ENCODE data around the gene PHF5A.
"Not testable (repeated sequence)": the region's sequence is repeated elsewhere in the genome, so short reads cannot be mapped to it uniquely, and the experiment has no call there.

PHF5A gene

DNA sequence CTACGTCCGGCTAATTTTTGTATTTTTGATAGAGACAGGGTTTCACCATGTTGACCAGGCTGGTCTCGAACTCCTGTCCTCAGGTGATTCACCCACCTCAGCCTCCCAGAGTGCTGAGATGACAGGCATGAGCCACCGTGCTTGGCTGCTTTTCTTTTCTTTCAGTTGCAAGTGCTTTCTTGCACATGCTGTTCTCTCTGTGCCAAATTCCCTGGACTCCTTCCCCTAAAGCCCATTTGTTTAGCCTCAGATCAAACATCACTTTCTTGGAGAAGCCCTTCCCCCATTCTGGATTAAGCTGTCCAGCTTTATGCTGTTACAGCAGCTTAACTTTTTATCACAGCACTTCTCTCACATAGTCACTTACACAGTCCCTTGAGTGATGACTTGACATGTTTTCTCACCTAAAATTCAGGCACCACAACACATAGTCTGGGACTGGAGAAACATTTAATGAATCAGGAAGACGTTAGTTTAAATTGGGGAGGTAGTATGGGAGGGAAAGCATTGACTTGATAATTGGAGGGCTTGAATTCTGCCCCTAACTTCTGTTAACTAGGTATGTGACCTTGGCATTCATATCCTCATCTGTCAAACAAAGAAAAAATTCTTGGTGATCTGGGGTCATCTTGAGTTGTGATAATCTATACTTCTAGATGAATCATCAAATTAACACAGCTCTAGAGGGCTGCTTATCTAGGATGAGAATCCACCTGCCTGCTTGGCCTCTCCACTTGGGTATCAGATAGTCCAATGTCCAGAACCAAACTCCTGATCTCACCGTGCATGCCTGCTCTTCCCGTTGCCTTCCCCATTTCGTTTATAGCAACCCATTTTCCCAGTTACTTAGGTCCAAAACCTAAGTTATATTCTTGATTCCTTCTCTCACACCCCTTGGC, 18.8 kb upstream of the PHF5A start:
- DNase-seq = no peak

DNA sequence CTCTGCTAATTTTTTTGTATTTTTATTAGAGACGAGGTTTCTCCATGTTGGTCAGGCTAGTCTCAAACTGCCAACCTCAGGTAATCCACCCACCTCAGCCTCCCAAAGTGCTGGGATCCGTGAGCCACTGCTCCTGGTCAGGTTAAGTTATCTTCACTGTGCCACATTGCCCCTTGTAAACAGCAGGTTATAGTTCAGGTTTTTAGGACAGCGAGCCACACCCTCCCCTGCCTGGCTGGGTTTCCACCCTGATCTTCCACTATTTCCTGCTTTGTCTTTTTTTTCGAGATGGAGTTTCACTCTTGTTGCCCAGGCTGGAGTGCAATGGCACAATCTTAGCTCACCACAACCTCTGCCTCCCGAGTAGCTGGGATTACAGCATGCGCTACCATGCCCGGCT, 16.5 kb upstream of the PHF5A start:
- DNase-seq = no peak

DNA sequence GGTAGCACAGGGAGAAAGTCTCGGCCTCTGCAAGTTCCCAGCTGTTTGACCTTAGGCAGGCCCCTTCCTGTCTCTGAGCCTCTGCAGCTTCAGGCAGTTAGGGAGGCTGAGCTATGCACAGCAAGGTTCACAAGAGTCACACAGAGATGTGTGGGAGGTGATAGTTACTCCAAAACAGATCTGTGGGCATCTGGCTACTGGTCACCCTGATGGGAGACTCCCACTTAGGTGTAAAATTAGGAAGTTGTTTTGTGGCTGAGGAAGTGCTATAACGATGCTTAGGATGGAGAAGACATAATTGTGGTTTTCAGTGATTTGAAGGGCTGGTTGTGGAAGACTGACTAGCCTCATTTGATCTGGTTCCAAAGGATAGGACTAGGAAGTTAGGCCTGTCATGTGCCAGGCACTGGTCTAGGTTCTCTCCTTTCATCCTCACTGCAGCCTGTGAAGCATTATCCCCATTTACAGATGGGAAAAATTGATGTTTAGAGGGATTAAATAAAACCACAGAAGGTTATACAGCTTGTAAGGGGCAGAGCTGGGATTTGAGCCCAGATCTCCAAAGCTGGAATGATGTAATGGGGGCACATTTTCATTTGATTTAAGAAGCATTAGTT, 13.9 kb upstream of the PHF5A start:
- DNase-seq = no peak

DNA sequence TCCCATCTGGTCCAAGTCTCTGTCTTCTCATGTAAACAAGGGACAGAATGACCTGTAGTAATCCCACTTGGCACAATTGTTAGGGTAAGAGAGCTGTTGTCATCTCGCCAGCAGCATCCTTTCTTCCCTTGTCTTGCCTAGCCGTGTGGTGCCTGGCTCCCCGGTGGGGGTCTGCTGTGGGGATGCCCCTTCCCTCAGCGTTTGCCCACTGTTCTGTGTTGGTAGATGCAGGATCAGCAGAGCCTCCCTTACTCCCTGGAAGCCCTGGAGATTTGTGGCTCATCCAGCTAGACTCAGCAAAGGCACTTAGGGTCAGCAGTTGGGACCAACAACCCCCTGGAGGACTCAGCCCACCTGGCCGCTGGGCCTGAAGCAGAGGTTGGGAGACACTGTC, 13.4 kb upstream of the PHF5A start:
- DNase-seq = no peak

DNA sequence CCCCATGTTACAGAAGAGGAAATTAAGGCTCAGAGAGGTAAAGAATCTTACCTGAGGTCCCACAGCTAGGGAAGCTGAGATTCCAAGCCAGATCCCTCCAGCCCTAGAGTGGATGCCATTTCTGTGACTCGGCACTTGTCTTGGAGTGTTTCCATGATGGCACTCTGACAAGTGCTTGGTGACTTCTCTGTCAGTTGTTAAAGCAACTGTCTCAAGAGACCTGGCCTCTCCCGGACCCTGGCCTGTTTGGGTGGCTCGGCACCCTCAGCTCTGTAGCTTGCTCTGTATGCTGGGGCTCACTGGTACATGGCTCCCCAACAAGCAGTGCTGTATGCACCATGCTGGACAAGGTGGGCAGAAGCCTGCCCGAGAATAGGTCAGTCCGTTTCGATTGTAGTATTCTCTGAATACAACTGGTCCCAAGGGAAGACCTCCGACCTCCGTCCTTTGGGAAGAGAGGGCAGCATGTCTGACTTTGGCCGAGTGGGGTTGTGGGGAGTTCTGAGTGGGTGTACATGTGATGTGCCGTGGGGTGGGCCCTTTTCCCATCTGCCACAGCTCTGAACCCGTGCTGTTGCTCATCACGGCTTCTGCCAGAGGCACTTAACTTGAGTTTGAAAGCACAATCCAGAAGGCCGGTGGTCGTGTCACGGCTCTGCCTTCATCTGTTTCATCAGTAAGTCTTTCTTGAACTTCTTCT, 12.8 kb upstream of the PHF5A start:
- no peak for DNase-seq

DNA sequence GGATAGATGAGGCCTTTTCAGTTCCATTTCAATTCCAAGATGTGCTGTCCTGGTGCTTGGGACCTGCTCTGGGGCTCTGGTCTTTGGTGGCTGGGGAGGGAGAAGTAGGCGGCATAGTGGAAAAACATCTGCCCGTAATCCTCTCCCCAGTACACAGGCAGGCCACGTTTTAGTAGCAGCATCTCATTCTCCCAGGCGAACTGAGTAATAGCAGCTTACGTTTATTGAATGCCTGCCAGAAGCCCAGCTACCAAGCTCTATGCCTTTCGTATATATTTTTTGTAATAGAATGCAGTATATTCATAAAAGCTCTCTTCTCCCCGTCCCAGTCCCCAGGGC, 11.9 kb upstream of the PHF5A start:
- DNase-seq = no peak

DNA sequence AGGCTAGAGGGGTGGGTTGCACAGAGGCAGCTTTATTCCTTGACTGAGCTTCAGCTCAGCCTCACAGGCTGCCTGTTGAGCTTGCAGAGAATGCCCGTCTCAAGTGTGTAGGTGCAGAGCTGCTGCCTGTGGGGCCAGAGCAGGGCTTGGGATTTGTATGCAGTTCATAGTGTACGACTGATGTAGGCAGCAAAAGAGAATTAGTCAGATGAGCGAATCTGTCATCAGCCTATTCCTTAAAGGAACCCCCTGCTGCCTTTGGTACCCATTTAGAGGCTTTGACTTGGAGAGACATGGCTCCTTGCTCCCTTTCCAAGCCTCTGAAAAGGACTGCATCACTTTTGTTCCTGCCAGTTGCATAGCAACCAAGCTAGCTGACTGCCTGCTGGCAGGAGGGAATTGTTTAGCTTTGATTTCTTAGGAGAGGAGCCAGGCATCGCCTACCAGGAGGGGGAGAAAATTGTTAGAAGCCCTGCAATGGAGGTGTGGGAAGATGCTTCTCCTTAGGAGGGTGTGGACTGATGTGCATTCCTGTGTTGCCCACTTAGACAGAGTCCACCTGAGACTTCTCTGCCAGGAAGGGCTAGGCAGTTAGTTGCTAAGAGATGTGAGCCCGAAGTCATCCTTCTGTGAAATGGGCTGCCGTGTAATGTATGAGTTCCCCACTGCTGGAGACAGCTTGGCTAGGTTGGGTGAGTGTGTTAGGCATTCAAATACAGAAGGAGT, 11.3 kb upstream of the PHF5A start:
- DNase-seq = no peak

DNA sequence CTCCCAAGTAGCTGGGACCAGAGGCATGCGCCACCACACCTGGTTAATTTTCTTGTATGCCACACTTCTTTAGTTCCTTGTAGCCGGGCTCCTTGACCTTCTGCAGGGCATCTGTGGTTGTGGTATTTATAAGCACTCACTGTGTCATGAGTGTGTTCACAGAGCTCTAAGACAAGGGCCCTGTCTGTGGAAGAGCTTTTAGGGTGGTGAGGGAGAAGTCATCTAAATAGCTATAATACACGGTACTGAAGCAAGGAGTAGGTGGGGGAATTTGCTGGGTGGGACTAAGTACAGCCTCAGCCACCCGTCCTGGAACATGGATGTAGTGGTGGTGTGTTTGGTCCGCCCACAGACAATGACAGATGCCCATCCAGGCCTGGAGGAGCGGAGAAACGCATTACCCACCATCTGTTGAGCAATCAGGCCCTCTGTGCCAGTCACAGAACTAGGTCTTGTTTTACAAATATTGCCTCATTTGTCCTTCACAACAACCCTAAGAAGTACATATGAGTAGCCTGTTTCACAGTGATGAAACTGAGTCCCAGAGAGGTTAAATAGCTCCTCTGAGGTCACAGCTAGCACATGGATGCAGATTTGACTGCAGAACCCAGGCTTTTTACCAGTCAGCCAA, 10.5 kb upstream of the PHF5A start:
- DNase-seq = no peak

DNA sequence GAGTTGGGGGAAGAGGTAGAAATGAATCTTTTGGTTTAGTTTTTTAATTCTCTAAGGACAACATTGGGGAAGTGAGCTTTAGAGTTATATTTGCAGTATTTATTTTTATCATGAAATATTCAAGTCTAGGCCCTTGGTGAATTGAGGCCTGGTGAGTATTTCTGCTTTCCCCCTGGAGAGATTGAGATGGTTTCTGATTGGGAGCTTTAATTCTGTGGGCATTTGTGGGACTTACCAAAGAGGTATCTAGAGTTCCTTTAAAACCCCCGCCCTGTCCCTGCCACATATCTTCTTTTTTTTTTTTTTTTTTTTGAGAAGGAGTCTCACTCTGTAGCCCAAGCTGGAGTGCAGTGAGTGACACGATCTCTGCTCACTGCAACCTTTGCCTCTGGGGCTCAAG, 10.0 kb upstream of the PHF5A start:
- no peak for DNase-seq

DNA sequence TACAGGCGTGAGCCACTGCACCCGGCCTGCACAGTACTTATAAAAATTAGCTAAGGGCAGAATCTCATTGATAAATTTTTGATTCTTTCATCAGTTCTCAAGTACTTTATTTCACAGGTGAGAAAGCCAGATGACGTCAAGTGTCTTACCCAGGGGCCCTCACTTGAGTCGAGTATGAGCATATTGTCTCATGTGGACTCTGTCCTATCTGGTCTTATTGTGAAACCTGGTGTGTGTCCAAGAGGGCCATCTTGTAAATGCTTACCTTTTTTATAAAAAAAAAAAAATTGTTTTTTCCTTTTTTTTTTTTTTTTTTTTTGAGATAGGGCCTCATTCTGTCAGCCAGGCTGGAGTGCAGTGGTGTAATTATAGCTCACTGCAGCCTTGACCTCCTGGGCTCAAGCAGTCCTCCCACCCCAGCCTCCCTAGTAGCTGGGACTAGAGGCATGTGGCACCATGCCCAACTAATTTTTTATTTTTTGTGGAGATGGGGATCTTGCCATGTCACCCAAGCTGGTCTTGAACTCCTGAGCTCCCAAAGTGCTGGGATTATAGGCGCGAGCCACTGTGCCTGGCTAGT, 6.5 kb upstream of the PHF5A start:
- DNase-seq = no peak

DNA sequence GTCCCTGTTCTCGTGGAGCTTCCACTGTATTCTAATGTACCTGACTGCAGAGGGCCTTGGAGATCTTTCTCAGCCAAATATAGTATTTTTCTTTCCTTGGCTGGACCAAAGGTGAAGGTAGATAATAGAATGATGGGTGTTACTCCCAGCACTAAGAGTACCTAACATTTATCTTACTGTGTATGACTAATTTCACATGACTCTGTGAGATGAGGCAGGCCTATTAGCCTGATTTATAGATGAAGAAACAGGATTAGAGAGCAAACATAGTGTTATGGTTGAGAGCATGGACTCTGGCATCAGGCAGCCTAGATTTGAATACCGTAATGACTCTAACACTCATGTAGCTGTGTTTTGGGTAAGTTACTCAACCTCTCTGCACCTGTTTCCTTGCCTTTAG, 3.1 kb upstream of the PHF5A start:
- DNase-seq = no peak

DNA sequence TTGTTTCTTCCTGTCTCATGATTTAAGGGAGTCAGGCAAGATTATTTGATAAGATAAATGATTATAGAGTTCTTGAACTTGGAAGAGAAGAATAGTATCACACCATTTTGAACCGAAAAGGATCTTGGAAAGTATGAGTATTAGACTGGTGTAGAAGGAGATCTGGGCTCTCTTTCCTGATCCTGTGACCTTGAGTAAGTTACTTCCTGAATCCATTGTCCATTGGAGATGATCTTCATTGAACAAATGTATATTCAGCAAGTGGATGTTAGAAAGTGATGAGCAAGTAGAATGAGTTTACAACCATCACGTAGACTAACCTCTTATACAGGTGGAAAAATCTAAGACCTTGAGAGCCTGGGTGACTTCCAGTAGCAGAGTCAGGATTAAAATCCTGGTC, 2.4 kb upstream of the PHF5A start:
- DNase-seq = no peak

DNA sequence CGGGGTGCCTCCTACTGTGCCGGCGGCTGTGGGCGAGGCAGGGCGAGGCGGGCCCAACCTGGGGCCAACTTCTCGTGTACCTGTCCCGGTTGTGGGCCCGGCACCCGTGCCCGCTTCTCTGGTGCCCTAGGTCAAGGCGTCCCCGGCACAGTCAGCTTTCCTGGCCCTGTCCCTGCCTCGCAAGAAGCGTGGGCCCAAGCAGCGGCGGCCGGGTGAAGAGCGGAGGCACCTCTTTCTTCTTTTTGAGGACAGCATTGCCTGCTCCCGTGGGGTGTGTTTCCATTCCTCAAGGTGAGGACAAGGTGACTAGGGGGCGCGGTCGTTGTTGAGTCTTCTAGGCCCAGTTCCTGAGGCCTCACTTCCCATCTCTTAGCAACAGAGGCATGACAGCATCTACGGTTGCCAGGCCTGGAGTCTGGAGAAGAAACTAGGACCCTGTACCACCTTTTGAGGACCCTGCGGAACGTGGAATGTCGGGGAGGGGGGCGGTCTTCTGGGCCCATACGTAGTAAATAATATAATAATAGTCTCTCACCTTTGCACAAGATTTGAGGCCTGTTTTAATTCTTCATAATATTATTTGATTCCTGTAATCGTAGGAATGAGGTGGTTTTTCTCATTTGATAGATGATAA, 843 bp upstream of the PHF5A start:
- DNase-seq = peak; percentile 22 to 44

DNA sequence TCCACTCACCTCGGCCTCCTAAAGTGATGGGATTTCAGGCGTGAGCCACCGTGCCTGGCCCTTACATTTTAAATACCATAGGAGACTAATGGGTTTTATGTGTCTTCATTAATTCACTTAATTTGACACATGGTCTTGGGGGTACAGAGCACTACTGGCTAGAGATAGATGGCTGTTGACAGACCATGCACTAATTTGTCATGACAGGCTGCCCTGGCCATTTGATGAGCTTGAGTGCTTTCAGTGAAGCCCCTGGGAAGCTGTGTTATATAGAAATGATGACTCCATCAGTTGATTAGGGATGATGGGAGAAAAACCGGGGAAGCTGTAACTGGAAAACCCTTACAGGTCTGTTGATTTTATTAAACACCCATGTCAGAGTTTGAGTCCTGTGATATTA, 6.6 kb downstream of the PHF5A start:
- DNase-seq = no peak

DNA sequence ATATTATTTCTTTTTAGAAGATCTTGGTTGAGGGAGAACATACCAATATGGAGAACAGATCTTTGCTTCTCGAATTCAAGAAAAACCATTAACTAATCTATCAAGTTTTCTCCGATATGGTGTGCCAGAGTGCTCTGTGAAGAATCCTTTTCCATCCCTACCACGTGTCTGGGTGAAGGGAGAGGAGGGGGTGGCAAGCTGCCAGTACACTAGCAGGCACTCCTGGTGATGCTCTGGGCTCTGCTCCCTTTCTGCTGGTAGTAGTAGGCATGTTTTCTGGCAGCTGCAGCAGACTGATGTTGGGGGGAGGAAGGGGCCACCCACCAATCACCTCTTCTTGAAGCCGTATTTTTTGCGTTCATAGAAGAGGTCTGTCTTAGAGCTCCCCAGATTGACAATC, 8.4 kb downstream of the PHF5A start:
- DNase-seq = not testable (repeated sequence)

DNA sequence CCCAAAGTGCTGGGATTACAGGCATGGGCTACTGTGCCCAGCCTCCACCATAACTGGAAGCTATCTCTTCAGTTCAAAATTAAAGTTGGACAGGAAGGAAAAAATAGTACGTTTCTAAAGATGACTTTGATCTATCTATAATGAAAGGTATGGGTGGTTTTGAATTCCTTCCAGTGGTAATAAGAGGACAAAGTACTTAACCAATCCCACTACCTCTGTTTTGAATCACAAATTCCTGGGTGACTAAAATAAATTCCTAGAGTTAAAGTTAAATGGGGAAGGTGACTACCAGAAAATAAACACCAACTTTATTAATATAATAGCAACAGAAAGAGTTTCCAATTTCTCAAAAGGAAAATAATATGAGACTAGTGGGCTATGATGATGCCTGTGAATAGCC, 9.1 kb downstream of the PHF5A start:
- no peak for DNase-seq

DNA sequence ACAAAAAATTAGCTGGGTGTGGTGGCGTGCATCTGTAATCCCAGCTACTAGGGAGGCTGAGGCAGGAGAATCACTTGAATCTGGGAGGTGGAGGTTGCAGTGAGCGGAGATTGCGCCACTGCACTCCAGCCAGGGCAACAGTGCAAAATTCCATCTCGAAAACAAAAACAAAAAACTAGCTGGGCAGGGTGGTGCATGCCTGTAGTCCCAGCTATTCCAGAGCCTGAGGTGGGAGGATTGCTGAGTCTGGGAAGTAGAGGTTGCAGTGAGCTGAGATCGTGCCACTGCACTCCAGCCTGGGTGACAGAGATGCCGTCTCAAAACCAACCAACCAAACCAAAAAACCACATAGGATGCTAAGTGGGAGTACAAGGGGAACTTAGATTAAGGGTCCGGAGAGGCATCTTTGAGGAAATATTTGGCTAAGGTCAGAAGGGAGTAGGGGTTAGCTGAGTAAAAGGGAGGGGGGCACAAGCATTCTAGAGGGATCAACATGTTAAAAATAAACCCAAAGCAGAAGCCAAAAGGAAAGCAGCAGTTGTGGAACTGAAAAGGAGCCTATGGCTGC, 10.2 kb downstream of the PHF5A start:
- no peak for DNase-seq

DNA sequence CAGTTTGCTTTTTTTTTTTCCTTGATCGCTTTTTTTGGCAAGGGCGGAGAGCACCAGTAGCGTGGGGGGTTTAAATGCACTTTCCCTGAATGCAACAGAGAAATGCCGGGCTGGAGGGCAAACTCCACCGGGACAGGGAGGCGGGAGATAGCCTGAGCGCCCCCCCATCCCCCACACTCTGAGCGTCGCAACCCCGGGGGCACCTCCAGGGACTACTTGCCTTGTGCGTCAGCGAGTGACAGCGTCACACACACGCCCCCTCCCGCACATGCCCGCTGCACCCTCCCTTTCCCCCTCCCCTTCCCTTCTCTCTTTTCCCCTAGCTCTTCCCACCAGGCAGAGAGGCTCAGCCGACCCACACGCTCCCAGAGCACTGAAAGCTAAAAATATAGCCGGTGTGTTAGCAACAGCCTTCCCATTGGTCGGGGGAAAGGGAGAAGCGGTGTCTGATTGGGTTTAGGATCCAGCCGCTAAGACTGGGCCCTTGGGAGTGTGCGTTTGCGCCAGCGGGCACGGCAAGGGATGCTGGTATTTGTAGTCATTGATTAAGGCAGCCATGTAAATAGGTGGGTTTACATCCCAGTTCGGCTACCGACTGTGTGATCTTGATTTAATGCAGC, 20.2 kb downstream of the PHF5A start:
- DNase-seq = peak; percentile 95

DNA sequence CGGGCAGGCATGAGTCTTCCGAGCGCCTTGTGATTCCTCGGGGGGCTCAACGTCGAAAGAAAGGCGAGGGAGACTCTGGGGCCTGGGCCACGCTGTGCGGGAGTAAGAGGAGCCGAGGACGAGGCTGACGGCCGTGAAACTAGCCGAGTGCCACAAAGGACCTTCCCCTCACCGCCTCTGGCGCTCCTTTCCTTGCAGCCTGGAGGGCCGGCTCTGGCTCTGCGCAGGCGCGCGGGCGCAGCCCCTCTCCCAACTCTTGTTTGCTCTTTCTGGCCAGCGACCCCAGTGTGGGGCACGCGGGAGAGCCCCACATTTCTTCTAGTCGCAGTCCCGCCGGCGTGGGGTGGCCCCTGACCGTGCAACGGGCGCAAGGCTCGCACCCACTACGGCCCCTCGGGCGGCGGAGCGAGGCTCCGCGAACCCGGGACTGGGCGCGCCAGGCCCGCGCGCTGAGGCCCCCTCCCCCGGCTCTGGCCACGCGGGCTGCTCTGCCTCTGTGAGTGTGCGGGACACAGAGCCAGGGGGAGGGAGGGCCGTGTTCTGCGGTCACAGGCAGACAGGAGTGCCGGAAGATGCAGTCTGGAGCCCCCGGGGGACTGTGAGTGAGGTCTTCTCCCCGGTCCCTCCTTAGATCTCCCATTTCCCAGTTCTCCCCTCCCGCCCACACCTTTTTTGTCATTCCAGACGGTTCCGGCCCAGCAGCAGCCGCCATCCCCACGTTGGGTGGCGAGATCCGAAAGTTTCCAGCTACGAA, 20.9 kb downstream of the PHF5A start:
- DNase-seq = peak; percentile 58 to 69

DNA sequence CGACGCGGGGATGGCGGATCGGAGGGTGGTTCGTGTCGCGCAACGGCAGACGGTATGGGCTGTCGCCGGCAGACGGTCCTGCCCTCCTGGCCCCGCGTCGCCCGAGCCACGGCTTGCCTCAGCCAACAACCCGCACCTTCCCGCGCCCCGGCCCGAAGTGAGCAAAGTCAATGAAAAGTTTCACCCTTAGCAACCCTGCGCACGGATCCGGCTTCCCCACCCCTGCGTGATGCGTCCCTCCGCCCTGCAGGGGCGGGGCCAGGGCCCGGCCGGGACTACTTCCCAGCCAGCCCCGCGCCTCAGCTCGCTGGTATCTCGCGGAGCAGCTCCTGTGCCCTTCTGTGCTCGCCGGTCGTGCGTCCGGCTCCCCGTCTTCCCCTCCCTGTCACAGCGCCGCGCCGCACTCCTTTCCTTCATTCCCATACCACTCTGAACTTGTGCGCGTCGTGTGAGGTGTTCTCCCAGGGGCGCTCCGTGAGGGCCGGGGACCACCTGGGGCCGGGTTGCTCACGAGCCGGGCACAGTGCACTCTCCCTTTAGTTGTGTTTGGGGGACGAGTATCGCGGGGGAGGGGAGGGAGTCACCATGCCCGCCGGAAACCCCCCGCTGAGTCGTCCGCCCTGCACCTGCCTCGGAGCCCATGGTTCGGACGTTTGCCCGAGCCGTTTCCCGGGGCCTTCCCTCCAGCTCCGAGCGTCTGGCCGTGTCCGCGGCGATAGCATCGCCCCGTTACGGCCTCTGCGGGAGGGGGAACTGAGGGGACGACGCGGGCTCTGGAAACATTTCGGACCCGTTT, 21.7 kb downstream of the PHF5A start, which contains the start of gene TOB2:
TOB2 (minus strand) TSS at position 163 of the 796 bp plus-strand sequence. CDS start 9,456 bp downstream, outside the sequence.
- peak; percentile 94 to 95 for DNase-seq

Data from CD4-positive, alpha-beta T cell treated with Interleukin-1 beta for 1 hour (primary cell).